Neuronal stem cell (in vitro differentiated cells): Measurements from ENCODE around the gene PRM2.

Experiments used
- DNase-seq: peaks from one replicate; pipeline ENCODE4 v3.0.0-alpha.2; 2013; ENCODE audit warnings: low spot score
- H2AFZ ChIP-seq: one replicate; pipeline ENCODE4 v1.6.1; 2013; ENCODE audit warnings: mild to moderate bottlenecking, low read length, inconsistent platforms
- H2AK5ac ChIP-seq: 2 replicates; pipeline ENCODE4 v1.6.1; 2013; ENCODE audit warnings: low read depth, mild to moderate bottlenecking, inconsistent platforms, low read length, moderate library complexity, mixed read lengths
- H2BK120ac ChIP-seq: 2 replicates; pipeline ENCODE4 v1.6.1; 2013; ENCODE audit warnings: low read depth, mild to moderate bottlenecking, inconsistent platforms, low read length, moderate library complexity, mixed read lengths
- H2BK12ac ChIP-seq: one replicate; pipeline ENCODE4 v1.6.1; 2013; ENCODE audit warnings: low read length, inconsistent platforms
- H2BK15ac ChIP-seq: 2 replicates; pipeline ENCODE4 v1.6.1; 2013; ENCODE audit warnings: mild to moderate bottlenecking, low read length, inconsistent platforms, mixed read lengths
- H2BK5ac ChIP-seq: one replicate; pipeline ENCODE4 v1.6.1; 2013; ENCODE audit warnings: inconsistent platforms, mild to moderate bottlenecking, low read length, moderate library complexity
- H3K14ac ChIP-seq: one replicate; pipeline ENCODE4 v1.6.1; 2013; ENCODE audit warnings: low read length, inconsistent platforms
- H3K18ac ChIP-seq: 2 replicates; pipeline ENCODE4 v1.6.1; 2013; ENCODE audit warnings: low read length, inconsistent platforms
- H3K23ac ChIP-seq: 2 replicates; pipeline ENCODE4 v1.6.1; 2013; ENCODE audit warnings: low read depth, mild to moderate bottlenecking, mixed read lengths, low read length, inconsistent platforms; ENCODE audit not compliant: poor library complexity
- H3K27ac ChIP-seq: replicated peaks from 3 replicates; pipeline ENCODE4 v1.5.1; 2013; ENCODE audit warnings: low read length, inconsistent platforms
- H3K27me3 ChIP-seq, 3 experiments: 2 replicates each; pipeline ENCODE4 v1.6.1; 2013; ENCODE audit warnings: low read length in 3 of 3, mild to moderate bottlenecking in 2 of 3, inconsistent platforms in 1 of 3, low read depth in 1 of 3, mixed read lengths in 1 of 3, moderate library complexity in 1 of 3; ENCODE audit not compliant: control insufficient read depth in 3 of 3, insufficient read depth in 3 of 3
- H3K36me3 ChIP-seq, 2 donors: replicated peaks in 1 of 2; 2 replicates each; pipeline ENCODE4 v1.6.1; 2013; ENCODE audit warnings: low read length in 2 of 2; ENCODE audit not compliant: control insufficient read depth in 2 of 2, insufficient read depth in 2 of 2
- H3K4ac ChIP-seq: 2 replicates; pipeline ENCODE4 v1.6.1; 2013; ENCODE audit warnings: inconsistent platforms, mild to moderate bottlenecking, low read length, moderate library complexity
- H3K4me1 ChIP-seq, 2 donors: 1 replicate in 1 of 2; 2 replicates in 1 of 2; pipeline ENCODE4 v1.6.1; 2013; ENCODE audit warnings: low read length in 2 of 2, low read depth in 1 of 2; ENCODE audit not compliant: control insufficient read depth in 2 of 2, insufficient read depth in 1 of 2
- H3K4me2 ChIP-seq: one replicate; pipeline ENCODE4 v1.6.1; 2013; ENCODE audit warnings: mild to moderate bottlenecking, low read length, inconsistent platforms; ENCODE audit not compliant: insufficient read depth, poor library complexity, severe bottlenecking
- H3K4me3 ChIP-seq, 2 donors: 2 replicates each; pipeline ENCODE4 v1.5.1; 2013; ENCODE audit warnings: low read length in 2 of 2, mild to moderate bottlenecking in 2 of 2, inconsistent platforms in 1 of 2, moderate library complexity in 1 of 2
- H3K79me1 ChIP-seq: one replicate; pipeline ENCODE4 v1.6.1; 2013; ENCODE audit warnings: low read depth, mild to moderate bottlenecking, inconsistent platforms, low read length, moderate library complexity
- H3K9ac ChIP-seq: one replicate; pipeline ENCODE4 v1.6.1; 2013; ENCODE audit warnings: mild to moderate bottlenecking, low read depth, low read length, inconsistent platforms; ENCODE audit not compliant: poor library complexity
- H3K9me3 ChIP-seq, 2 donors: replicated peaks in 1 of 2; 2 replicates each; pipeline versions ENCODE3 to v1.6.1; 2013; ENCODE audit warnings: low read length in 2 of 2, mild to moderate bottlenecking in 2 of 2, inconsistent platforms in 1 of 2, low read depth in 1 of 2, mixed read lengths in 1 of 2, moderate library complexity in 1 of 2; ENCODE audit not compliant: control insufficient read depth in 2 of 2, insufficient read depth in 1 of 2
- H4K8ac ChIP-seq: one replicate; pipeline ENCODE4 v1.6.1; 2013; ENCODE audit warnings: low read depth, mild to moderate bottlenecking, inconsistent platforms, low read length, moderate library complexity
- H4K91ac ChIP-seq: one replicate; pipeline ENCODE4 v1.6.1; 2013; ENCODE audit warnings: low read length, low read depth, mild to moderate bottlenecking, inconsistent platforms; ENCODE audit not compliant: poor library complexity
- WGBS, 2 donors: extraction: QIAGEN DNeasy Blood & Tissue Kit; methylation state at CpG; one replicate each; pipeline ENCODE4 v1.1.7; 2013; ENCODE audit warnings: missing lambda C conversion rate in 2 of 2, mixed read lengths in 1 of 2; ENCODE audit not compliant: insufficient read length in 2 of 2, insufficient replicate concordance in 1 of 2; ENCODE audit errors: extremely low coverage in 2 of 2; 5-methylcytosine and 5-hydroxymethylcytosine counted together

The PRM2 gene

GRCh38 chr16:11250091-11250785, 26.0 kb downstream of the PRM2 start:
- Histone ChIP-seq H3K4me1 (peaks cover under 1 to 3% of the 10 kb centered on the region in 2 donors), H3K27ac (no peak overlapping the region), H3K14ac (no peak overlapping the region), H2BK15ac (no peak overlapping the region), H3K36me3 (peaks cover 0 to 18% of the 10 kb centered on the region in 2 donors), H2BK12ac (no peak overlapping the region), H3K9ac (no peak overlapping the region), H3K18ac (peak overlapping the region; percentile 75), H4K8ac (no peak overlapping the region), H3K4ac (no peak overlapping the region), H3K79me1 (no peaks in the 10 kb centered on the region), H3K4me3 (no peak overlapping the region), H3K4me2 (no peak overlapping the region), H2BK5ac (no peak overlapping the region), H2AFZ (no peak overlapping the region), H3K23ac (no peak overlapping the region), H2AK5ac (peak overlapping the region; percentile 85), H3K27me3 (peaks cover 0 to 12% (median 0%) of the 10 kb centered on the region in 3 experiments), H4K91ac (no peak overlapping the region), H2BK120ac (no peak overlapping the region), H3K9me3 (no peaks in the 10 kb centered on the region)
- whole genome bisulfite sequencing, 2 donors = no CpG with 5 or more reads among the region's 16 CpGs
- DNase-seq = no peak

DNA sequence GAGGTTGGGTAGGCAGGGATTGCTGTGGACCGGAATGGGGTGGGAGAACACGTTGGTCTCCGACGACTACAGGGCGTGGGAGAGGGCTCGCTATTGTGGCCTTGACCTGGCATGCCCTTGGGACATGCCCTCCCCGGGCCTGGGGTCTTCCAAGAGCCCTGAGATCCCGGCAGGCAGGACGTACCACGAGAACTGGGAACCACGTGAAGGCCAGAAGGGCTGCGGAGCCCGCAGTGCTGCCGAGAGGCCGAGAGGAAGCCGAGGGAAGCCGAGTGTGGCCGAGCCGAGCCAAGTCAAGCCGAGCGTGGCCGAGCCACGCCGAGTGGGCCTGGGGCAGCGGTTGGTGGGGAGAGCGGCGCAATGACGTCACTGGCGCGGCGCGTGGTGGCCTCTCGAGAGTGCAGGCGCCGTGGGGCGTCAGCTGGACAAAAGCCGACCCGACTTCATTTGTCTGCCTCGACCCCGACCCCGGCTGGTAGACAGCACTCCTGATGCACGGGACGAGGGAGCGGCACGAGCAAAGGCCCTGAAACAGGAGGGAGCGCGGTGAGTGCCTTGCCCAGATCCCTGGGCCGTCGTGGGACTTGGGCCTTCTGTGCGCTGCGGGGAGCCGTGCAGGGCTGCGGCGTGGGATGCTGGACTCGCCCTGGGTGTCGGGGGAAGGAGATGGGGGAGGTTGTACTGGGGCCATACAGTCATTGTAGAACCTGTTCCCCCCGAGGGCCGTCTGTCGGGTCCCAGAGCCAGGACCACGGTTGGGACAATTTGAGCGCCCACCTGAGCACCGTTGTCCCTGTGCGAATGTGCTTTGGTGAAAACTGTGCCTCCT, 26.8 kb downstream of the PRM2 start:
- no peak overlapping the region for H2BK5ac ChIP-seq
- no peak for DNase-seq
- H3K27ac ChIP-seq = no peak overlapping the region
- H3K9me3 ChIP-seq = no peaks in the 10 kb centered on the region
- WGBS, 2 donors = no CpG with 5 or more reads among the region's 63 CpGs
- no peak overlapping the region for H3K14ac ChIP-seq
- peaks cover 0 to 4% (median 0%) of the 10 kb centered on the region in 3 experiments for H3K27me3 ChIP-seq
- H2BK15ac ChIP-seq = no peak overlapping the region
- H3K4me2 ChIP-seq = no peak overlapping the region
- H3K23ac ChIP-seq = peak overlapping the region; percentile 45
- H2AFZ ChIP-seq = no peak overlapping the region
- H3K18ac ChIP-seq = peak overlapping the region; percentile 48
- H3K4me3 ChIP-seq = no peak overlapping the region
- H2AK5ac ChIP-seq = peak overlapping the region; percentile 85
- no peak overlapping the region for H2BK120ac ChIP-seq
- peak overlapping the region; percentile 66 for H3K4ac ChIP-seq
- no peaks in the 10 kb centered on the region for H3K79me1 ChIP-seq
- H3K4me1 ChIP-seq = peaks cover 0 to under 1% of the 10 kb centered on the region in 2 donors
- H3K36me3 ChIP-seq = peaks cover 0 to 18% of the 10 kb centered on the region in 2 donors
- no peak overlapping the region for H4K91ac ChIP-seq
- peak overlapping the region; percentile 33 for H3K9ac ChIP-seq
- H4K8ac ChIP-seq = no peak overlapping the region
- no peak overlapping the region for H2BK12ac ChIP-seq

DNA sequence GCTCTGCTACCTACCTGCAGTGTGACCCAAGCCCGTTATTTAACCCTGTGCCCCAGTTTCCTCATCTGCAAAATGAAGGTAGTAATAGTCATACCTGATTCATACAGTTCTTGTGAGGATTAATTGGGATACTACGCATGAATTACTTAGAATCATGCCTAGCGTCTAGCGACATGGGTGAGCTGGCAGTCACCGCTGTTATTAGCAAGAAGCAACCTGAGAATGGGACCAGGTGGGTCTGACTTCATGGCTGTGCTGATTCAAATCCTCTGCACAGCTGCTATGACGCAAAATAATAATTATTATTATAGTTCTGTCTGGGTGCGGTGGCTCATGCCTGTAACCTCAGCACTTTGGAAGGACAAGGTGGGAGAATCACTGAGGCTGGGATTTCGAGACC, 28.1 kb downstream of the PRM2 start:
- H3K36me3 ChIP-seq = peaks cover 0 to 7% of the 10 kb centered on the region in 2 donors
- no peak overlapping the region for H3K14ac ChIP-seq
- no peak overlapping the region for H4K91ac ChIP-seq
- H3K27me3 ChIP-seq = peaks cover 0 to 3% (median 0%) of the 10 kb centered on the region in 3 experiments
- no peaks in the 10 kb centered on the region for H3K79me1 ChIP-seq
- no peak overlapping the region for H3K9ac ChIP-seq
- no peak for DNase-seq
- no peak overlapping the region for H3K18ac ChIP-seq
- no peak overlapping the region for H3K27ac ChIP-seq
- no peaks in the 10 kb centered on the region for H3K9me3 ChIP-seq
- no peak overlapping the region for H2BK12ac ChIP-seq
- H3K4ac ChIP-seq = no peak overlapping the region
- no peak overlapping the region for H2AFZ ChIP-seq
- H4K8ac ChIP-seq = no peak overlapping the region
- no peak overlapping the region for H3K4me3 ChIP-seq
- H2AK5ac ChIP-seq = no peak overlapping the region
- no CpG with 5 or more reads among the region's 8 CpGs for WGBS, 2 donors
- no peaks in the 10 kb centered on the region for H3K4me1 ChIP-seq
- no peak overlapping the region for H2BK120ac ChIP-seq
- H2BK15ac ChIP-seq = no peak overlapping the region
- no peak overlapping the region for H3K4me2 ChIP-seq
- H3K23ac ChIP-seq = no peak overlapping the region
- H2BK5ac ChIP-seq = no peak overlapping the region

GRCh38 chr16:11245988-11246387, 30.3 kb downstream of the PRM2 start:
- Histone ChIP-seq H3K23ac (no peak overlapping the region), H3K9ac (no peak overlapping the region), H3K4me2 (no peak overlapping the region), H3K79me1 (no peaks in the 10 kb centered on the region), H3K27ac (no peak overlapping the region), H3K27me3 (peaks cover 0 to 3% (median 0%) of the 10 kb centered on the region in 3 experiments), H4K8ac (no peak overlapping the region), H4K91ac (no peak overlapping the region), H3K14ac (no peak overlapping the region), H2AK5ac (no peak overlapping the region), H3K4me3 (no peak overlapping the region), H2BK120ac (no peak overlapping the region), H3K18ac (no peak overlapping the region), H2AFZ (no peak overlapping the region), H2BK12ac (no peak overlapping the region), H3K36me3 (no peaks in the 10 kb centered on the region), H3K4me1 (no peaks in the 10 kb centered on the region), H3K9me3 (no peaks in the 10 kb centered on the region), H2BK5ac (no peak overlapping the region), H3K4ac (no peak overlapping the region), H2BK15ac (no peak overlapping the region)
- no peak for DNase-seq
